Esophagus muscularis mucosa (tissue), 4 donors: ENCODE measurements around the gene TAF11. TPM values are rescaled to one million over a fixed set of nuclear protein-coding genes. Genes with fewer than 3 reads are reported as not detected.
"Not testable (repeated sequence)": the region's sequence is repeated elsewhere in the genome, so short reads cannot be mapped to it uniquely, and the experiment has no call there.

ENCODE experiments used
- DNase-seq: peaks from one replicate; pipeline ENCODE4 v3.0.0-alpha.2; 2017; ENCODE audit errors: extremely low spot score
- H3K27ac ChIP-seq, 4 donors: fragments of 200-600 bp; sonication (generic); replicated peaks in 1 of 4; 1 replicate in 3 of 4; 2 replicates in 1 of 4; pipeline ENCODE4 v1.5.1; 2016 to 2019; ENCODE audit warnings: mild to moderate bottlenecking in 1 of 4
- H3K27me3 ChIP-seq, 4 donors: fragments of 200-600 bp; sonication (generic); one replicate each; pipeline versions ENCODE4 v1.5.1 to v1.6.0; 2016 to 2019
- H3K36me3 ChIP-seq, 4 donors: fragments of 200-600 bp; sonication (generic); one replicate each; pipeline ENCODE4 v1.5.1; 2016 to 2019
- H3K4me1 ChIP-seq, 4 donors: fragments of 200-600 bp; sonication (generic); one replicate each; pipeline ENCODE4 v1.5.1; 2016 to 2019
- H3K4me3 ChIP-seq, 4 donors: fragments of 200-600 bp; sonication (generic); 1 replicate in 2 of 4; 2 replicates in 2 of 4; pipeline ENCODE4 v1.5.1; 2016 to 2019; ENCODE audit warnings: mild to moderate bottlenecking in 4 of 4, moderate library complexity in 1 of 4
- H3K9me3 ChIP-seq, 4 donors: fragments of 200-600 bp; sonication (generic); 1 replicate in 3 of 4; 2 replicates in 1 of 4; pipeline ENCODE4 v1.5.1; 2016 to 2019
- EP300 ChIP-seq: sonication (generic); formaldehyde crosslinking; IDR thresholded peaks from one replicate; pipeline ENCODE4 v1.6.1; 2017; ENCODE audit warnings: antibody characterized with exemption
- POLR2A ChIP-seq: fragments of 450-650 bp; IDR thresholded peaks from one replicate; pipeline ENCODE4 v1.6.1; 2017; ENCODE audit warnings: antibody characterized with exemption, moderate library complexity, mild to moderate bottlenecking, low read depth
- POLR2AphosphoS5 ChIP-seq, 2 donors: sonication (generic); formaldehyde crosslinking; IDR thresholded peaks; one replicate each; pipeline ENCODE4 v1.6.1; 2017; ENCODE audit warnings: antibody characterized with exemption in 2 of 2
- WGBS: methylation state at CpG from one replicate; pipeline ENCODE4 v1.1.5; 2018; 5-methylcytosine and 5-hydroxymethylcytosine counted together
- intact Hi-C: fragments of 100-400 bp; cut with DNase I; formaldehyde crosslinking; loops from one replicate; pipeline ENCODE4 v1.15.1; 2023
- total RNA-seq, 4 donors: library from RNA; depleted of rRNA; stranded (reverse); fragments of >200 nt; gene quantifications; one replicate each; pipeline versions ENCODE4 v1.1.0 to v1.2.1, GENCODE V29; 2016
- TF ChIP-seq, protein P1 (sequence below), 3 experiments: fragments of 200-600 bp in 2 of 3; fragments of 450-650 bp in 1 of 3; sonication (generic) in 2 of 3; IDR thresholded peaks; one replicate each; pipeline ENCODE4 v1.5.1; 2017 to 2019; ENCODE audit warnings: antibody characterized with exemption in 3 of 3, mild to moderate bottlenecking in 2 of 3, moderate library complexity in 1 of 3

The TAF11 gene, protein sequence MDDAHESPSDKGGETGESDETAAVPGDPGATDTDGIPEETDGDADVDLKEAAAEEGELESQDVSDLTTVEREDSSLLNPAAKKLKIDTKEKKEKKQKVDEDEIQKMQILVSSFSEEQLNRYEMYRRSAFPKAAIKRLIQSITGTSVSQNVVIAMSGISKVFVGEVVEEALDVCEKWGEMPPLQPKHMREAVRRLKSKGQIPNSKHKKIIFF
- 10 to 100 TPM; 18.2 to 26.2 (median 25.4) TPM for total RNA-seq

DNA sequence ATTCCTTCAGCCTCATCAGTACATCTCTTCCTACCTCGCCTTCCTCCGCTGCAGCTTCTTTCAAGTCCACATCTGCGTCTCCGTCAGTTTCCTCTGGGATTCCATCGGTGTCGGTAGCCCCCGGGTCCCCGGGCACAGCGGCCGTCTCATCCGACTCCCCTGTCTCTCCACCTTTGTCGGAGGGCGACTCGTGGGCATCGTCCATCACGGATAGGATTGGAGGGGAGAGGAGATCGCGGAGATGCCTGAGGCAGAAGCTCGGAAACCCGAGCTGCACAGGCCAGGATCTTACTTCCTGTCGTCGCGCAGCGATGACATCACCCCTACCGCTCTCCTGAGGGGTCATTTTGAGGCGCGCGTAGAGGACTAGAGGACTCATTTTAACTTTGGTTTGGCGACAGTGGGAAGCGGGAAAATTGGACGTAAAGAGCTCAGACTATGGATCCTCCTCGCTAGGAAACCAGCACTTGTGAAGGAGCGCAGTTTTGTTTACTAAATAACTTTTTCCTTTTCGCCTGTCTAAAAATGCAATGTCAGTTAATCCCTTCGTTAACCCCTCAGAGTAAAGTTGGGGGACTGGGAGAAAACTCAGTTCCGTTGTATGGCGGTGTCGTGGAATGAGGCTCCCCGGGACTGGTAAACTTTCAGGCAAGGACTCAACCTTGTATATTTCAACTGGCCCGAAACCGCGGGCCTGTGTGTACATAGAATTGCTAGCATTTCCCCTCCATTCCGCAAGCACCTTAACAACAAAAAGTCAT lies at the start of gene TAF11:
Gene TAF11, minus strand, starts transcription at position 290 of the 761 bp plus-strand sequence. Its CDS starts 85 bp downstream, at position 205.
- H3K27ac ChIP-seq: peak within 1 kb of the TSS; percentile 85 to 92 (median 90)
- peak; percentile 97 to 98 for TF ChIP-seq POLR2AphosphoS5 (IDR thresholded peaks at IDR 0.05)
- TF ChIP-seq, protein P1, sequence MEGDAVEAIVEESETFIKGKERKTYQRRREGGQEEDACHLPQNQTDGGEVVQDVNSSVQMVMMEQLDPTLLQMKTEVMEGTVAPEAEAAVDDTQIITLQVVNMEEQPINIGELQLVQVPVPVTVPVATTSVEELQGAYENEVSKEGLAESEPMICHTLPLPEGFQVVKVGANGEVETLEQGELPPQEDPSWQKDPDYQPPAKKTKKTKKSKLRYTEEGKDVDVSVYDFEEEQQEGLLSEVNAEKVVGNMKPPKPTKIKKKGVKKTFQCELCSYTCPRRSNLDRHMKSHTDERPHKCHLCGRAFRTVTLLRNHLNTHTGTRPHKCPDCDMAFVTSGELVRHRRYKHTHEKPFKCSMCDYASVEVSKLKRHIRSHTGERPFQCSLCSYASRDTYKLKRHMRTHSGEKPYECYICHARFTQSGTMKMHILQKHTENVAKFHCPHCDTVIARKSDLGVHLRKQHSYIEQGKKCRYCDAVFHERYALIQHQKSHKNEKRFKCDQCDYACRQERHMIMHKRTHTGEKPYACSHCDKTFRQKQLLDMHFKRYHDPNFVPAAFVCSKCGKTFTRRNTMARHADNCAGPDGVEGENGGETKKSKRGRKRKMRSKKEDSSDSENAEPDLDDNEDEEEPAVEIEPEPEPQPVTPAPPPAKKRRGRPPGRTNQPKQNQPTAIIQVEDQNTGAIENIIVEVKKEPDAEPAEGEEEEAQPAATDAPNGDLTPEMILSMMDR (IDR thresholded peaks at IDR 0.05): peak in 1 of 3 experiments; percentile 31
- peak; percentile 53 for TF ChIP-seq POLR2A
- no peak for TF ChIP-seq EP300
- no peaks in the 10 kb centered on the region for H3K9me3 ChIP-seq
- H3K4me3 ChIP-seq: peak within 1 kb of the TSS; percentile 75 to 86 (median 78)
- peaks cover 21 to 60% (median 40%) of the 10 kb centered on the region in 4 donors for H3K4me1 ChIP-seq
- peak; percentile 98 for DNase-seq
- peaks cover 0 to 15% (median 0%) of the 10 kb centered on the region in 4 donors for H3K36me3 ChIP-seq
- WGBS: under 1% methylated on average over 37 of the region's 43 CpGs
- no peaks in the 10 kb centered on the region for H3K27me3 ChIP-seq
- intact Hi-C loops: loop anchor here (5.0 kb wide), 2 partner anchors 96 to 131 kb away; partner anchors contain the start of genes BLTP3A and SNRPC

GRCh38 chr6:34934516-34934915 lies 46.7 kb upstream of the TAF11 start:
- Histone ChIP-seq H3K27me3 (no peaks in the 10 kb centered on the region), H3K36me3 (no peaks in the 10 kb centered on the region), H3K4me1 (peaks cover 16 to 34% (median 18%) of the 10 kb centered on the region in 4 donors), H3K9me3 (no peaks in the 10 kb centered on the region), H3K27ac (no peak overlapping the region), H3K4me3 (no peak overlapping the region)
- TF ChIP-seq POLR2A (no peak), POLR2AphosphoS5 (IDR thresholded peaks at IDR 0.05) (peak in 1 of 2 donors; percentile 46), EP300 (no peak)
- TF ChIP-seq, protein P1 (IDR thresholded peaks at IDR 0.05): no peak
- intact Hi-C loops: no loop called here
- DNase-seq: no peak
- 18% methylated on average over 5 of the region's 5 CpGs for WGBS

DNA sequence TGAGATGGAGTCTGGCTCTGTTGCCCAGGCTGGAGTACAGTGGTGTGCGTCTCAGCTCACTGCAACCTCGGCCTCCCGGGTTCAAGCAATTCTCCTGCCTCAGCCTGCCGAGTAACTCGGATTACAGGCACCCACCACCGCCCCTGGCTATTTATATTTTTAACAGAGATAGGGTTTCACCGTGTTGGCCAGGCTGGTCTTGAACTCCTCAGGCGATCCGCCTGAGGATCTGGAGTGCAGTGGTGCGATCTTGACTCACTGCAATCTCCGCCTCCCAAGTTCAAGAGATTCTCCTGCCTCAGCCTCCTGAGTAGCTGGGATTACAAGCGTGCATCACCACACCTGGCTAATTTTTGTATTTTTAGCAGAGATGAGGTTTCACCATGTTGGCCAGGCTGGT lies 44.4 kb upstream of the TAF11 start:
- 97% methylated on average over 12 of the region's 12 CpGs for WGBS
- H3K36me3 ChIP-seq, intact Hi-C loops, H3K27me3 ChIP-seq, DNase-seq, H3K9me3 ChIP-seq, H3K27ac ChIP-seq, H3K4me3 ChIP-seq: not testable (repeated sequence)
- peaks cover 16 to 25% (median 17%) of the 10 kb centered on the region in 4 donors for H3K4me1 ChIP-seq

GRCh38 chr6:34930221-34930620 lies 42.4 kb upstream of the TAF11 start:
- Histone ChIP-seq H3K4me3 (no peak overlapping the region), H3K9me3 (no peaks in the 10 kb centered on the region), H3K27ac (no peak overlapping the region), H3K36me3 (no peaks in the 10 kb centered on the region), H3K27me3 (no peaks in the 10 kb centered on the region), H3K4me1 (peaks cover 15 to 23% (median 16%) of the 10 kb centered on the region in 4 donors)
- 71% methylated on average over 3 of the region's 3 CpGs for WGBS
- TF ChIP-seq POLR2A (no peak), POLR2AphosphoS5 (IDR thresholded peaks at IDR 0.05) (no peak), EP300 (no peak)
- TF ChIP-seq, protein P1 (IDR thresholded peaks at IDR 0.05): no peak
- DNase-seq: no peak
- intact Hi-C loops: no loop called here

- H3K4me3 ChIP-seq: no peak overlapping the region
- H3K9me3 ChIP-seq: no peaks in the 10 kb centered on the region
- no peak for TF ChIP-seq EP300
- TF ChIP-seq, protein P1 (IDR thresholded peaks at IDR 0.05): no peak
- no peak for TF ChIP-seq POLR2A
- no peak for TF ChIP-seq POLR2AphosphoS5 (IDR thresholded peaks at IDR 0.05)
- intact Hi-C loops: no loop called here
- no peak overlapping the region for H3K27ac ChIP-seq
- 75% methylated on average over 4 of the region's 4 CpGs for WGBS
- H3K27me3 ChIP-seq: no peaks in the 10 kb centered on the region
- H3K36me3 ChIP-seq: no peaks in the 10 kb centered on the region
- H3K4me1 ChIP-seq: peaks cover 7 to 14% (median 8%) of the 10 kb centered on the region in 4 donors
- no peak for DNase-seq
These were observed 41.6 kb upstream of the TAF11 start for GRCh38 chr6:34929241-34929978.
